Ishikawa (cell line): ENCODE data around the gene TGM1.

Experiments used
- CEBPB ChIP-seq: IDR thresholded peaks from 2 replicates; pipeline ENCODE4 v1.6.1; 2012
- CREB1 ChIP-seq: IDR thresholded peaks from 2 replicates; pipeline ENCODE4 v1.6.1; 2012; ENCODE audit warnings: low read depth
- EGR1 ChIP-seq: IDR thresholded peaks from 2 replicates; pipeline ENCODE4 v1.6.1; 2012
- EP300 ChIP-seq: IDR thresholded peaks from 2 replicates; pipeline ENCODE4 v1.6.1; 2012; ENCODE audit warnings: borderline replicate concordance
- FOXM1 ChIP-seq: IDR thresholded peaks from 2 replicates; pipeline ENCODE4 v1.6.1; 2012; ENCODE audit warnings: low read depth, borderline replicate concordance
- MAX ChIP-seq: IDR thresholded peaks from 2 replicates; pipeline ENCODE4 v1.6.1; 2012
- RAD21 ChIP-seq: IDR thresholded peaks from 2 replicates; pipeline ENCODE4 v1.6.1; 2012; ENCODE audit warnings: low read depth
- REST ChIP-seq: IDR thresholded peaks from 2 replicates; pipeline ENCODE4 v1.6.1; 2012; ENCODE audit warnings: low read depth, mild to moderate bottlenecking
- TAF1 ChIP-seq: IDR thresholded peaks from 2 replicates; pipeline ENCODE4 v1.6.1; 2012; ENCODE audit warnings: low read depth, mild to moderate bottlenecking
- TCF12 ChIP-seq: IDR thresholded peaks from 2 replicates; pipeline ENCODE4 v1.6.1; 2012; ENCODE audit warnings: low read depth
- TEAD4 ChIP-seq: IDR thresholded peaks from 2 replicates; pipeline ENCODE4 v1.6.1; 2012
- USF1 ChIP-seq: IDR thresholded peaks from 2 replicates; pipeline ENCODE4 v1.6.1; 2012
- YY1 ChIP-seq: IDR thresholded peaks from 2 replicates; pipeline ENCODE4 v1.6.1; 2012; ENCODE audit warnings: low read depth
- ZBTB7A ChIP-seq: IDR thresholded peaks from 2 replicates; pipeline ENCODE4 v1.6.1; 2012; ENCODE audit warnings: low read depth

GRCh38 chr14:24286996-24287395, 24.0 kb upstream of the TGM1 start:
- TF ChIP-seq RAD21 (no peak), FOXM1 (no peak), EGR1 (no peak), CEBPB (no peak), TAF1 (no peak), REST (no peak), YY1 (no peak), ZBTB7A (no peak), EP300 (no peak), TEAD4 (no peak), TCF12 (no peak), USF1 (no peak), MAX (no peak), CREB1 (no peak)
